Measurements from ENCODE around the gene NR2C1. TPM values are rescaled to one million over a fixed set of nuclear protein-coding genes. Genes with fewer than 3 reads are reported as not detected.

NR2C1 gene
- polyA plus RNA-seq, 3 donors, result 2.2 to 24.7 (median 6.0) TPM

DNA sequence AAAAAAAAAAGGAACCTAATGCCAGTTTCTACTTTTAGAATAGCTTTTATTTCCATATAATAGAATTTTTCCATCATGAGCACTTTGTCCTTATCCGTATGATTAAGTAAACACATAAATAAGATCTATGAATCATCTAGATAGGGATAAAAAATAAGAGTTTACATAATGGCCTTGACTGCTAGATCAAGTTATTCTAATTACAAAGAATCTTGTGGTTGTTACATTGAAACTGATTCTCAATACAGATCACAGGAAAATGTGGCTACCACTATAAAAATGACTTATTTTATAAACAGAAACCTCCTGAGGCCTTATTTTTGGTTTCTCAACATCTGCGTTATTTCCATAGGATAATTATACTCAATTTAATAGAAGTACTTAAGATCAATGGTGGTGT, 35.5 kb downstream of the NR2C1 start:
- no peak overlapping the region for H2AFZ ChIP-seq (ENCODE audit: insufficient read depth, low read depth, low read length, poor library complexity, severe bottlenecking)
- no peak overlapping the region for H3K9ac ChIP-seq (ENCODE audit: insufficient read depth, low read length, poor library complexity, severe bottlenecking)
- H4K20me1 ChIP-seq (ENCODE audit: insufficient read depth, low read length), result no peaks in the 10 kb centered on the region
- no peak overlapping the region for H3K27ac Mint-ChIP-seq
- no peak overlapping the region for H3K27ac ChIP-seq (ENCODE audit: low read depth in 1 of 2, low read length in 2 of 2)
- H3K36me3 Mint-ChIP-seq, result peaks cover 42 to 58% of the 10 kb centered on the region in 2 donors
- H3K4me2 ChIP-seq (replicated peaks; ENCODE audit: extremely low read depth, low read length, poor library complexity, severe bottlenecking), result no peak overlapping the region
- H3K9me3 ChIP-seq (replicated peaks in 1 of 2; ENCODE audit: control insufficient read depth in 1 of 2, insufficient read depth in 1 of 2, low read length in 2 of 2), result no peaks in the 10 kb centered on the region
- no peaks in the 10 kb centered on the region for H3K4me1 ChIP-seq (ENCODE audit: control insufficient read depth in 1 of 2, insufficient read depth in 2 of 2, low read length in 2 of 2)
- no peaks in the 10 kb centered on the region for H3K27me3 Mint-ChIP-seq (ENCODE audit: low read depth in 3 of 3)
- H3K4me3 Mint-ChIP-seq, result no peak overlapping the region
- no peak overlapping the region for H3K4me3 ChIP-seq (replicated peaks in 1 of 3; ENCODE audit: low read depth in 2 of 3, low read length in 3 of 3)
- no peaks in the 10 kb centered on the region for H3K27me3 ChIP-seq (ENCODE audit: control insufficient read depth in 2 of 2, insufficient read depth in 2 of 2, low read length in 2 of 2)
- H3K79me2 ChIP-seq (ENCODE audit: insufficient read depth, low read length), result no peaks in the 10 kb centered on the region
- intact Hi-C loops (cut with micrococcal nuclease), result no loop called here
- TF ChIP-seq CTCF (IDR thresholded peaks at IDR 0.05), result no peak
- no peaks in the 10 kb centered on the region for H3K9me3 Mint-ChIP-seq
- H3K36me3 ChIP-seq (replicated peaks in 1 of 2; ENCODE audit: control insufficient read depth in 1 of 2, insufficient read depth in 2 of 2, low read length in 2 of 2), result peaks cover 54 to 93% of the 10 kb centered on the region in 2 donors
- no peak for DNase-seq
- H3K4me1 Mint-ChIP-seq, result peaks cover 3% of the 10 kb centered on the region
- no CpG with 5 or more reads among the region's 2 CpGs for WGBS (ENCODE audit: insufficient coverage)

DNA sequence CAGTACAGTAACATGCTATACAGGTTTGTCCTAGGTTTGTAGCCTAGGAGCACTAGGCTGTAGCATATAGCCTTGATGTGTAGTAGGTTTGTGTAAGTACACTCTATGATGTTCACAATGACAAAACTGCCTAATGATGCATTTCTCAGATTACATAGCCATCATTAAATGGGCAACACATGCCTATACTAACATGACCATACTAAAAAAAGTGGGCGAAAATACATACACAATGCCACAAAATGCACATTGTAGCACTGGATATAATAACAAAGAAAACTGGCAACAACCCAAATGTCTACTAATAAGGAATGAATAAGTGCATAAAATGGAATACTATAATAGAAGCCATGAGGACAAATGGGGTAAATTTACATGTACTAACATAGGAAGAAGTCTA, 38.7 kb downstream of the NR2C1 start:
- Histone ChIP-seq H3K9me3 (replicated peaks in 1 of 2; ENCODE audit: control insufficient read depth in 1 of 2, insufficient read depth in 1 of 2, low read length in 2 of 2) (no peaks in the 10 kb centered on the region), H3K4me1 (ENCODE audit: control insufficient read depth in 1 of 2, insufficient read depth in 2 of 2, low read length in 2 of 2) (no peaks in the 10 kb centered on the region), H2AFZ (ENCODE audit: insufficient read depth, low read depth, low read length, poor library complexity, severe bottlenecking) (no peak overlapping the region), H3K79me2 (ENCODE audit: insufficient read depth, low read length) (no peaks in the 10 kb centered on the region), H4K20me1 (ENCODE audit: insufficient read depth, low read length) (no peaks in the 10 kb centered on the region), H3K27me3 (ENCODE audit: control insufficient read depth in 2 of 2, insufficient read depth in 2 of 2, low read length in 2 of 2) (no peaks in the 10 kb centered on the region), H3K36me3 (replicated peaks in 1 of 2; ENCODE audit: control insufficient read depth in 1 of 2, insufficient read depth in 2 of 2, low read length in 2 of 2) (peaks cover 59 to 92% of the 10 kb centered on the region in 2 donors), H3K27ac (ENCODE audit: low read depth in 1 of 2, low read length in 2 of 2) (no peak overlapping the region), H3K9ac (ENCODE audit: insufficient read depth, low read length, poor library complexity, severe bottlenecking) (no peak overlapping the region), H3K4me2 (replicated peaks; ENCODE audit: extremely low read depth, low read length, poor library complexity, severe bottlenecking) (no peak overlapping the region), H3K4me3 (replicated peaks in 1 of 3; ENCODE audit: low read depth in 2 of 3, low read length in 3 of 3) (no peak overlapping the region)
- H3K27me3 Mint-ChIP-seq (ENCODE audit: low read depth in 3 of 3), result no peaks in the 10 kb centered on the region
- no peak for TF ChIP-seq CTCF (IDR thresholded peaks at IDR 0.05)
- H3K4me1 Mint-ChIP-seq, result peaks cover 3% of the 10 kb centered on the region
- no peak overlapping the region for H3K4me3 Mint-ChIP-seq
- no peak overlapping the region for H3K27ac Mint-ChIP-seq
- intact Hi-C loops (cut with micrococcal nuclease), result no loop called here
- WGBS (ENCODE audit: insufficient coverage), result no CpG with 5 or more reads among the region's 1 CpG
- peaks cover 44 to 53% of the 10 kb centered on the region in 2 donors for H3K36me3 Mint-ChIP-seq
- DNase-seq, result no peak
- H3K9me3 Mint-ChIP-seq, result no peaks in the 10 kb centered on the region

Data from CD14-positive monocyte (primary cell).